CD4-positive, CD25-positive, alpha-beta regulatory T cell (primary cell): Measurements from ENCODE around the gene SLC38A5. TPM values are rescaled to one million over a fixed set of nuclear protein-coding genes. Genes with fewer than 3 reads are reported as not detected.
A peak's percentile ranks its signal among the peaks of the same experiment; 100 is the strongest.

Source experiments
- ATAC-seq, 2 donors: fragments of 150-1000 bp; cut with Tn5 transposase; one replicate each; pipeline ENCODE4 v1.10.0; 2021; ENCODE audit warnings: low read depth in 2 of 2, moderate number of reproducible peaks in 2 of 2, moderate library complexity in 1 of 2
- DNase-seq, 3 donors: peaks; one replicate each; pipeline versions ENCODE4 v3.0.0 to v3.0.0-alpha.2; 2012 to 2022; ENCODE audit warnings: mixed read lengths in 1 of 3
- H3K27ac ChIP-seq: one replicate; pipeline ENCODE4 v1.7.0; 2013; ENCODE audit warnings: mild to moderate bottlenecking, low read length; ENCODE audit not compliant: insufficient read depth, poor library complexity, severe bottlenecking
- H3K27me3 ChIP-seq: one replicate; pipeline ENCODE4 v1.7.0; 2013; ENCODE audit warnings: low read length; ENCODE audit not compliant: control insufficient read depth, insufficient read depth
- H3K36me3 ChIP-seq: one replicate; pipeline ENCODE4 v1.7.0; 2013; ENCODE audit warnings: mild to moderate bottlenecking, low read length, moderate library complexity; ENCODE audit not compliant: control insufficient read depth, insufficient read depth
- H3K4me1 ChIP-seq: 2 replicates; pipeline ENCODE4 v1.7.0; 2013; ENCODE audit warnings: mild to moderate bottlenecking, low read length; ENCODE audit not compliant: insufficient read depth, control insufficient read depth, poor library complexity, severe bottlenecking
- H3K4me3 ChIP-seq: one replicate; pipeline ENCODE4 v1.7.0; 2013; ENCODE audit warnings: low read depth, mild to moderate bottlenecking, low read length, moderate library complexity
- H3K9me3 ChIP-seq, 2 experiments: 1 replicate in 1 of 2; 2 replicates in 1 of 2; pipeline ENCODE4 v1.7.0; 2013; ENCODE audit warnings: low read length in 2 of 2, mild to moderate bottlenecking in 1 of 2, moderate library complexity in 1 of 2; ENCODE audit not compliant: control insufficient read depth in 2 of 2
- H3K27ac Mint-ChIP-seq, 3 donors: one replicate each; pipeline ENCODE4 v1.8.0; 2020 to 2022; ENCODE audit warnings: mild to moderate bottlenecking in 3 of 3, mixed read lengths in 3 of 3, moderate library complexity in 2 of 3
- H3K27me3 Mint-ChIP-seq: one replicate; pipeline ENCODE4 v1.8.0; 2022; ENCODE audit warnings: mild to moderate bottlenecking, mixed read lengths
- H3K36me3 Mint-ChIP-seq: one replicate; pipeline ENCODE4 v1.8.0; 2020; ENCODE audit warnings: mixed read lengths
- H3K4me1 Mint-ChIP-seq, 4 donors: one replicate each; pipeline ENCODE4 v1.8.0; 2020 to 2022; ENCODE audit warnings: mixed read lengths in 4 of 4, mild to moderate bottlenecking in 1 of 4
- H3K4me3 Mint-ChIP-seq, 4 donors: one replicate each; pipeline ENCODE4 v1.8.0; 2020 to 2022; ENCODE audit warnings: mild to moderate bottlenecking in 4 of 4, mixed read lengths in 4 of 4, moderate library complexity in 3 of 4
- H3K9me3 Mint-ChIP-seq, 7 donors: one replicate each; pipeline ENCODE4 v1.8.0; 2020 to 2022; ENCODE audit warnings: mixed read lengths in 7 of 7, mild to moderate bottlenecking in 3 of 7, moderate library complexity in 2 of 7
- polyA plus RNA-seq, 4 donors: library from polyadenylated mRNA; unstranded; fragments of 300-500 nt; fragmentation: Illumina TruSeq; gene quantifications; one replicate each; pipeline ENCODE4 v1.2.3, GENCODE V29; 2021
- total RNA-seq: library from RNA; stranded (reverse); gene quantifications from one replicate; pipeline ENCODE4 v1.2.3, GENCODE V29; 2022

Gene SLC38A5
- total and polyA plus RNA-seq, 5 donors from 2014 or later = 12.9 to 23.7 (median 21.6) TPM

DNA sequence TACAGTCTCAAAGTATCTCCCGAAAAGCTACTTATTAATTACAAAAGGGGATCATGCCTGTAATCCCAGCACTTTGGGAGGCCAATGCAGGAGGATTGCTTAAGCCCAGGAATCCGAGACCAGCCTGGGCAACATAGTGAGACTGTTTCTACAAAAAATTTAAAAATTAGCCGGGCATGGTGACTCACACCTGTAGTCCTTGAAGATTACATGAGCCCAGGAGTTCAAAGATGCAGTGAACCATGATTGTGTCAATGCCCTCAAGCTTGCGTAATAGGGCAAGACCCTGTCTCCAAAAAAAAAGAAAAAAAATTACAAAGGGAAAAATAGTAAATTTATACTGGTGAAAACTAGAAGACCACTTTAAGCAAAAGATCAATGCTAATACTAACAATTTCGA, 35.4 kb upstream of the SLC38A5 start:
- no peak overlapping the region for H3K27ac Mint-ChIP-seq
- no peak for DNase-seq
- Histone ChIP-seq H3K9me3 (no peaks in the 10 kb centered on the region), H3K4me3 (no peak overlapping the region), H3K36me3 (no peaks in the 10 kb centered on the region), H3K4me1 (peaks cover 6% of the 10 kb centered on the region), H3K27me3 (no peaks in the 10 kb centered on the region), H3K27ac (no peak overlapping the region)
- H3K4me1 Mint-ChIP-seq = peaks cover 1 to 19% (median 6%) of the 10 kb centered on the region in 4 donors
- ATAC-seq = no peak
- H3K9me3 Mint-ChIP-seq = no peaks in the 10 kb centered on the region
- H3K4me3 Mint-ChIP-seq = peak overlapping the region in 1 of 4 donors; percentile 32
- H3K27me3 Mint-ChIP-seq = no peaks in the 10 kb centered on the region
- H3K36me3 Mint-ChIP-seq = peaks cover 3% of the 10 kb centered on the region

DNA sequence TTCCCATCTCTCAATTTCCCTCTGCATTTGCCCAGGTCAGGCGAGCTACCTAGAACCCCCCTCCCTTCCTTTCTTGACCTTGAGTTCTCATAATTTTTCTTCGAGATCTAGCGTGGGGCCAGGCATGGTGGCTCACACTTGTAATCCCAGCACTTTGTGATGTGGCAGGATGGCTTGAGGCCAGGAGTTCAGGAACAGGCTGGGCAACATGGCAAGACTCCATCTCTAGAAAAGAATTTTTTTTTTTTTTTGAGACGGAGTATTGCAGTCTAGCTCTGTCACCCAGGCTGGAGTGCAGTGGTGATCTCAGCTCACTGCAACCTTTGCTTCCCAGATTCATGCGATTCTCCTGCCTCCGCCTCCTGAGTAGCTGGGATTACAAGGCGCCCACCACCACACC, 34.2 kb upstream of the SLC38A5 start:
- Histone ChIP-seq H3K9me3 (no peaks in the 10 kb centered on the region), H3K36me3 (no peaks in the 10 kb centered on the region), H3K27me3 (no peaks in the 10 kb centered on the region), H3K27ac (no peak overlapping the region), H3K4me1 (no peaks in the 10 kb centered on the region), H3K4me3 (no peak overlapping the region)
- Mint-ChIP-seq H3K4me3 (no peak overlapping the region), H3K27ac (peak overlapping the region in 1 of 3 donors; percentile 52), H3K4me1 (peaks cover 0 to 8% (median 0%) of the 10 kb centered on the region in 4 donors), H3K36me3 (peaks cover 3% of the 10 kb centered on the region), H3K9me3 (no peaks in the 10 kb centered on the region), H3K27me3 (no peaks in the 10 kb centered on the region)
- ATAC-seq (no peak), DNase-seq (no peak)

DNA sequence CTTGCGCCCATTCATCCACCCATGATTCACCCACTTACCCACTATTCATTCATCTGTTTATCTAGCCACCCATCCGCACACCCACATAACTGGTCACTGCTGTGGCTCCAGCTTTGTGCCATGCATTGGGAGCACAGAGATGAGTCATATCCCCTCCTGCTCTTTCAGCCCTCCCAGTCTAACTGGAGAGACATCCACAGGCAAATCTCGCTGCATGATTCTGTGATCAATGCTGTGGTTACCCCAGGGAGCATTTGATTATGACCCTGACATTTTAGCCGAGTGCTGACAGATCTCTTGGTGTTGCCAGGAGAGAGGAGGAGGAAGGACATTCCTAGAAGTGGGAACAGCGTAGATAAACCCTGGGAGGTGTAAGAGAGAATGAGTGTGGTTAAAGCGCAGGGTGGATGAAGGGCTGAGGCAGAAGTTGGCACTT, 28.3 kb upstream of the SLC38A5 start:
- Mint-ChIP-seq H3K4me3 (no peak overlapping the region), H3K27ac (no peak overlapping the region), H3K36me3 (no peaks in the 10 kb centered on the region), H3K4me1 (no peaks in the 10 kb centered on the region), H3K27me3 (peaks cover 4% of the 10 kb centered on the region), H3K9me3 (peaks cover 0 to 1% (median 0%) of the 10 kb centered on the region in 7 donors)
- DNase-seq (no peak), ATAC-seq (no peak)
- no peaks in the 10 kb centered on the region for H3K9me3 ChIP-seq
- no peaks in the 10 kb centered on the region for H3K36me3 ChIP-seq
- no peaks in the 10 kb centered on the region for H3K27me3 ChIP-seq
- H3K27ac ChIP-seq = no peak overlapping the region
- H3K4me3 ChIP-seq = no peak overlapping the region
- H3K4me1 ChIP-seq = no peaks in the 10 kb centered on the region

DNA sequence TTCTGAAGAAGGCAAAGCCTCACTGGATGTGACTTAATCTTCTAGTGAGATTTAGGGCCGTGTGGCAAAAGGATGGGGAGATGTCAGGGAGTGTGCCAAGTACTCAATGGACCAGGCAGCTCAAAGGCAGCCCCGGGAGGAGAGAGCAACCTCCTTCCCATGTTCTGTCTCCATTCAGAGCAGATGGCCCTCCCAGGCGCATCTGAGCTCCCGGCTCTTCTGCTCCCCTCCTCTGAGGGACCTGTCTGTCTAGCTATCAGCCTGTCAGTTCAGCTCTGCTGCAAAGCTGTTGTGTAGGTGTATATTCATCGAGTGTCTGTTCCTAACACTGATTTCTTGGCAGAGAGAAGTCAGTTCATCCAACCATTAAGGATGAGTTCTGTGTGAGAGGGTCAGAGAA, 27.8 kb upstream of the SLC38A5 start:
- no peaks in the 10 kb centered on the region for H3K36me3 Mint-ChIP-seq
- DNase-seq = no peak
- Histone ChIP-seq H3K27me3 (no peaks in the 10 kb centered on the region), H3K9me3 (no peaks in the 10 kb centered on the region), H3K4me3 (no peak overlapping the region), H3K4me1 (no peaks in the 10 kb centered on the region), H3K27ac (no peak overlapping the region), H3K36me3 (no peaks in the 10 kb centered on the region)
- no peaks in the 10 kb centered on the region for H3K4me1 Mint-ChIP-seq
- ATAC-seq = no peak
- H3K27me3 Mint-ChIP-seq = peaks cover 4% of the 10 kb centered on the region
- no peak overlapping the region for H3K27ac Mint-ChIP-seq
- H3K4me3 Mint-ChIP-seq = no peak overlapping the region
- peaks cover 0 to 1% (median 0%) of the 10 kb centered on the region in 7 donors for H3K9me3 Mint-ChIP-seq

DNA sequence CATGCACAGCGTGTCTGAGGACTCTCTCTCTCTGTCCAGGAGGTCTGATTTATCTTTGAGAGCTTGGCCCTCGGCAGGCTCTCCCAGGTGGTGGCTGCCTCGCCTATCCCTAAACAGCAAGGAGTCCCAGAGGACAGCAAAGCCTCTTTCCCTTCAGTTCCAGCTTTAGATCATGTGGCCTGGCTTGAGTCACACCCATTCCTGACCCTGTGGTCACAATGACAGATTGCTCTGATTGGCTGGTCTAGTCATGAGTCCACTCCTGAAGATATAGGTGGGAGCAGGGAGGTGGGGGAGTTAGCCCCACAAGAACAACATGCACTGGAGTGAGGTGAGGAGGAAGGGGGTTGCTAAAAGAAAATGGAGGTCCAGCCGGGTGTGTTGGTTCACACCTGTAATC, 26.6 kb upstream of the SLC38A5 start:
- Mint-ChIP-seq H3K4me1 (no peaks in the 10 kb centered on the region), H3K9me3 (peaks cover 0 to 2% (median 0%) of the 10 kb centered on the region in 7 donors), H3K27me3 (peaks cover 4% of the 10 kb centered on the region), H3K36me3 (no peaks in the 10 kb centered on the region), H3K4me3 (no peak overlapping the region), H3K27ac (no peak overlapping the region)
- no peak for ATAC-seq
- H3K27me3 ChIP-seq = no peaks in the 10 kb centered on the region
- no peaks in the 10 kb centered on the region for H3K36me3 ChIP-seq
- H3K9me3 ChIP-seq = no peaks in the 10 kb centered on the region
- no peak overlapping the region for H3K4me3 ChIP-seq
- H3K27ac ChIP-seq = no peak overlapping the region
- H3K4me1 ChIP-seq = no peaks in the 10 kb centered on the region
- no peak for DNase-seq

DNA sequence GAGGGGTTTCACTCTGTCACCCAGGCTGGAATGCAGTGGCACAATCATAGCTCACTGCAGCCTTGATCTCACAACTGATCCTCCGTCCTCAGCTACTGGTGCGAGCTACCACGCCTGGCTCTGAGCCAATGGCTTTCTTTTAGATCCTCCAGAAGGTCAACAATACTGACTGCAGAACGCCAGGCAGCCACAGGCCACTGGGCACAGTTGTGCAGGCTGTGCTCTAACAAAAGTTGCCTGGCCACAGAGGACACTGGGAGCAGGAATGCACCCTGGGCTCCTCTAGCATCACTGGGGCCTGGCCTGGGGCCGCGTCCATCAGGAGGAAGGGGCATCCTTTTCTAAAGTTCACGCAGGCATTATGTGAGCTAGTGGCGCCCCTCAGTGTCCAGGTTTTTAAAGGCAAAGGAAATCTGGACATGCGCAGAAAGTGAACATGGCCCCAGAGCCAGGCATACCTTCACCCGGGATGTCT, 23.9 kb upstream of the SLC38A5 start:
- Histone ChIP-seq H3K36me3 (no peaks in the 10 kb centered on the region), H3K9me3 (no peaks in the 10 kb centered on the region), H3K4me3 (no peak overlapping the region), H3K4me1 (no peaks in the 10 kb centered on the region), H3K27ac (no peak overlapping the region), H3K27me3 (no peaks in the 10 kb centered on the region)
- Mint-ChIP-seq H3K9me3 (peaks cover 0 to 2% (median 0%) of the 10 kb centered on the region in 7 donors), H3K27ac (no peak overlapping the region), H3K4me3 (no peak overlapping the region), H3K36me3 (no peaks in the 10 kb centered on the region), H3K27me3 (peaks cover 4% of the 10 kb centered on the region), H3K4me1 (no peaks in the 10 kb centered on the region)
- ATAC-seq (no peak), DNase-seq (peak in 1 of 3 donors; percentile 20)

DNA sequence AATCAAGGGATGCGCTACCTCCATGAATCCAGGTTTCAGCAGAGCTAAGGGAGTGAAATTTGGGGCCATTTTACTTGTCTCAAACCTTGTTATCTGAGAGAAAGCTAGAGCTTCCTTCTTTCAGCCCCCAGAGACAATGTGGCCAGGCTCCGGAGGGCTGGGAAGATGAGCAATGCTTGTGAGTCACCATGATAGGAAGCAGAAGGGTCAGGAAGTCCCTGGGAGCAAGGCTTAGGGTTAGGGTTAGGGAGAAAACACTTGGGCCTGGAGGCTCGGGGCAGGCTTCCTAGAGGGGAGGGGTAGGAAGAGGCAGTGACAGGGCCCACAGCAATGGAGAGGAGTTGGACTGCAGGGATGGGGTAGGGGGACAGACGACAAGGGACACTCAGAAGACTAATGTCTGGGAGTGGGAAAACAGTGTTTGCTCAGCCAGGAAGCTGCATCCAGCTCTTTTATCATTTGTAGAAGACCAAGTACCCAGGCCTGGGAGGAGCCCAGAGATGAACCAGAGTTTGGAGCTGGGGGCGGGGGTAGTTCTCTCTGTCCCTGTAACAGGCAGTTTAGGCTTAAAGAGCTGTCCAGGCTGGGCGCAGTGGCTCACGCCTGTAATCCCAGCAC, 22.3 kb upstream of the SLC38A5 start:
- no peaks in the 10 kb centered on the region for H3K9me3 ChIP-seq
- Mint-ChIP-seq H3K27me3 (peaks cover 1% of the 10 kb centered on the region), H3K27ac (no peak overlapping the region), H3K36me3 (no peaks in the 10 kb centered on the region), H3K4me1 (no peaks in the 10 kb centered on the region), H3K9me3 (peaks cover 0 to 2% (median 0%) of the 10 kb centered on the region in 7 donors), H3K4me3 (no peak overlapping the region)
- H3K27me3 ChIP-seq = no peaks in the 10 kb centered on the region
- DNase-seq (no peak), ATAC-seq (no peak)
- no peak overlapping the region for H3K27ac ChIP-seq
- H3K4me3 ChIP-seq = no peak overlapping the region
- H3K4me1 ChIP-seq = no peaks in the 10 kb centered on the region
- H3K36me3 ChIP-seq = no peaks in the 10 kb centered on the region

DNA sequence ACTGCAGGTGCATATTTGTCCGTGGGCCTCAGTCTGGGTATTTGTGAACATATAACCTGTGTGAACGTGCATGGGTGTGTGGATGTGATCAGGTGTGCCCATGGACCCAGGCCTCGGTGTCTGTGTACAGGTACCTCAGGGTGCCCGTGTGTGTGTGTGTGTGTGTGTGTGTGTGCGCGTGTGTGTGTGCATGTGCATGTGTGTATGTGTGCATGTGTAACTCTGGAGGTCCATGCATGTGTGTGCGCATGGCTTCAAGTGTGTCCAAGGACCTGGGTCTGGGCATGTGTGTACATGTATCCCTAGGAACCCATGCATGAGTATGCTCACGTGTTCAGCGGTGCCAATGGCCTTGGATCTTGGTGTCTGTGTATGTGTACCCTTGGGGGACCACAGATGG, 21.7 kb upstream of the SLC38A5 start:
- no peaks in the 10 kb centered on the region for H3K4me1 ChIP-seq
- no peaks in the 10 kb centered on the region for H3K36me3 Mint-ChIP-seq
- no peak overlapping the region for H3K27ac ChIP-seq
- H3K27me3 ChIP-seq = no peaks in the 10 kb centered on the region
- peaks cover 0 to 2% (median 0%) of the 10 kb centered on the region in 7 donors for H3K9me3 Mint-ChIP-seq
- no peak overlapping the region for H3K27ac Mint-ChIP-seq
- no peak overlapping the region for H3K4me3 Mint-ChIP-seq
- no peaks in the 10 kb centered on the region for H3K9me3 ChIP-seq
- H3K4me1 Mint-ChIP-seq = no peaks in the 10 kb centered on the region
- H3K36me3 ChIP-seq = no peaks in the 10 kb centered on the region
- DNase-seq (no peak), ATAC-seq (no peak)
- no peaks in the 10 kb centered on the region for H3K27me3 Mint-ChIP-seq
- no peak overlapping the region for H3K4me3 ChIP-seq
